Neural cell (in vitro differentiated cells): ENCODE measurements around the gene ACAN. TPM values are rescaled to one million over a fixed set of nuclear protein-coding genes. Genes with fewer than 3 reads are reported as not detected.

Experiments used
- H2AFZ ChIP-seq: fragments of 200-600, 300-800 bp; sonication (generic), shearing (Covaris generic); 2 replicates; pipeline ENCODE4 v1.6.0; 2014; ENCODE audit warnings: low read depth, mild to moderate bottlenecking, antibody characterized with exemption, low read length, moderate library complexity
- H3F3A ChIP-seq: fragments of 200-600 bp; shearing (Covaris generic); 2 replicates; pipeline ENCODE4 v1.6.1; 2016; ENCODE audit warnings: mild to moderate bottlenecking, moderate library complexity, mixed read lengths, antibody characterized with exemption, low read length; ENCODE audit not compliant: insufficient read depth, poor library complexity, severe bottlenecking
- H3K27ac ChIP-seq: fragments of 200-600, 300-800 bp; sonication (generic), shearing (Covaris generic); 2 replicates; pipeline ENCODE4 v1.5.1; 2014; ENCODE audit warnings: mild to moderate bottlenecking, low read length, moderate library complexity
- H3K27me3 ChIP-seq: fragments of 300-800, 200-600 bp; sonication (generic), shearing (Covaris generic); 2 replicates; pipeline ENCODE4 v1.6.0; 2014; ENCODE audit warnings: mild to moderate bottlenecking, low read depth, low read length, moderate library complexity; ENCODE audit not compliant: insufficient read depth
- H3K36me3 ChIP-seq: fragments of 300-800, 200-600 bp; sonication (generic), shearing (Covaris generic); 2 replicates; pipeline ENCODE4 v1.5.1; 2014; ENCODE audit warnings: mild to moderate bottlenecking, antibody characterized with exemption, low read length, moderate library complexity; ENCODE audit not compliant: insufficient read depth
- H3K4me2 ChIP-seq: fragments of 300-800, 200-600 bp; sonication (generic), shearing (Covaris generic); 2 replicates; pipeline ENCODE4 v1.6.0; 2014; ENCODE audit warnings: mild to moderate bottlenecking, low read length
- H3K4me3 ChIP-seq: fragments of 300-800, 200-600 bp; sonication (generic), shearing (Covaris generic); 2 replicates; pipeline ENCODE4 v1.5.1; 2014; ENCODE audit warnings: mild to moderate bottlenecking, low read length, moderate library complexity
- H3K79me2 ChIP-seq: fragments of 200-600 bp; shearing (Covaris generic); replicated peaks from 2 replicates; pipeline ENCODE4 v1.6.0; 2014; ENCODE audit warnings: mild to moderate bottlenecking, low read length, moderate library complexity; ENCODE audit not compliant: insufficient read depth
- H3K9ac ChIP-seq: fragments of 300-800, 200-600 bp; sonication (generic), shearing (Covaris generic); 2 replicates; pipeline ENCODE4 v1.6.1; 2016; ENCODE audit warnings: mild to moderate bottlenecking, low read length, mixed read lengths
- H3K9me2 ChIP-seq: fragments of 200-600 bp; shearing (Covaris generic); 2 replicates; pipeline ENCODE4 v1.6.1; 2016; ENCODE audit warnings: mild to moderate bottlenecking, low read length, mixed read lengths; ENCODE audit not compliant: insufficient read depth
- H3K9me3 ChIP-seq: fragments of 200-600, 300-800 bp; sonication (generic), shearing (Covaris generic); 2 replicates; pipeline ENCODE4 v1.6.1; 2016; ENCODE audit warnings: mild to moderate bottlenecking, mixed run types, low read length, moderate library complexity, mixed read lengths
- H4K20me1 ChIP-seq: fragments of 200-600 bp; shearing (Covaris generic); 2 replicates; pipeline ENCODE4 v1.6.1; 2016; ENCODE audit warnings: mild to moderate bottlenecking, mixed run types; ENCODE audit not compliant: insufficient read depth
- EP300 ChIP-seq: fragments of 450-650 bp; conservative IDR thresholded peaks from 2 replicates; pipeline ENCODE4 v1.6.1; 2014; ENCODE audit warnings: antibody characterized with exemption, mild to moderate bottlenecking, moderate library complexity; ENCODE audit not compliant: poor library complexity, severe bottlenecking
- EZH2 ChIP-seq: fragments of 200-600, 300-800 bp; shearing (Covaris generic), sonication (generic); IDR thresholded peaks from 2 replicates; pipeline ENCODE4 v1.6.1; 2014; ENCODE audit warnings: antibody characterized with exemption, low read length, borderline replicate concordance, mild to moderate bottlenecking; ENCODE audit not compliant: insufficient read depth, poor library complexity, severe bottlenecking
- MXI1 ChIP-seq: fragments of 450-650 bp; conservative IDR thresholded peaks from 2 replicates; pipeline ENCODE4 v1.6.1; 2014; ENCODE audit warnings: antibody characterized with exemption, mild to moderate bottlenecking; ENCODE audit not compliant: poor library complexity, severe bottlenecking
- POLR2AphosphoS5 ChIP-seq: IDR thresholded peaks from 2 replicates; pipeline ENCODE4 v1.6.1; 2012
- RAD21 ChIP-seq: fragments of 450-650 bp; conservative IDR thresholded peaks from 2 replicates; pipeline ENCODE4 v1.6.1; 2014; ENCODE audit warnings: antibody characterized with exemption, mild to moderate bottlenecking, moderate library complexity
- SMC3 ChIP-seq: fragments of 450-650 bp; conservative IDR thresholded peaks from 2 replicates; pipeline ENCODE4 v1.6.1; 2014; ENCODE audit warnings: antibody characterized with exemption, mild to moderate bottlenecking, moderate library complexity; ENCODE audit not compliant: poor library complexity
- TAF1 ChIP-seq: IDR thresholded peaks from 2 replicates; pipeline ENCODE4 v1.6.1; 2012; ENCODE audit warnings: low read depth
- polyA plus RNA-seq: library from polyadenylated mRNA; depleted of rRNA; stranded (reverse); fragments of >200 nt; gene quantifications from 2 replicates; pipeline ENCODE4 v1.2.3, GENCODE V29; 2014
- TF ChIP-seq, protein P1 (sequence below): fragments of 450-650 bp; IDR thresholded peaks from 2 replicates; pipeline ENCODE4 v1.5.1; 2014; ENCODE audit warnings: antibody characterized with exemption, mild to moderate bottlenecking, moderate library complexity; ENCODE audit not compliant: poor library complexity, severe bottlenecking
- TF ChIP-seq, protein P2 (sequence below): IDR thresholded peaks from 2 replicates; pipeline ENCODE4 v1.6.1; 2012; ENCODE audit warnings: borderline replicate concordance

The ACAN gene
- polyA plus RNA-seq, 1 donor from 2014 or later, result not detected

DNA sequence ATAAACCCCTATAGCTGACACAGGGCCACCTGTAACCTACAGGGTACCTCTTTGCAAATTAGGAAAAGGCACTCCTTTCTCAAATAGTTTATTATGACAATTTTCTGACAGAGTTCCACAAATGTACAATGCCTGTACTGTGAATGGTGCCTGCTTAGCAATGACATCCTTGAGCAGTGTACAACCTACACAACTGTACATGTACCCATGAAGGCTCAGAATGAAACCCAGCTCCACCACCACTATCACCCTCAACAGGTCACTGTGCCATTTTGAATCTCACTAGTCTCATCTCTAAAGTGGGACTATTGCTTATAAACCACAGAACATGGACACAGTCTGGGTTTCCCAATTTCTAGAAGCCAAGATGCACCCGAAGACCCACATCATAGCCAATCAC is 102.9 kb downstream of the ACAN start:
- H4K20me1 ChIP-seq, result no peaks in the 10 kb centered on the region
- H3K36me3 ChIP-seq, result no peaks in the 10 kb centered on the region
- TF ChIP-seq, protein P1, sequence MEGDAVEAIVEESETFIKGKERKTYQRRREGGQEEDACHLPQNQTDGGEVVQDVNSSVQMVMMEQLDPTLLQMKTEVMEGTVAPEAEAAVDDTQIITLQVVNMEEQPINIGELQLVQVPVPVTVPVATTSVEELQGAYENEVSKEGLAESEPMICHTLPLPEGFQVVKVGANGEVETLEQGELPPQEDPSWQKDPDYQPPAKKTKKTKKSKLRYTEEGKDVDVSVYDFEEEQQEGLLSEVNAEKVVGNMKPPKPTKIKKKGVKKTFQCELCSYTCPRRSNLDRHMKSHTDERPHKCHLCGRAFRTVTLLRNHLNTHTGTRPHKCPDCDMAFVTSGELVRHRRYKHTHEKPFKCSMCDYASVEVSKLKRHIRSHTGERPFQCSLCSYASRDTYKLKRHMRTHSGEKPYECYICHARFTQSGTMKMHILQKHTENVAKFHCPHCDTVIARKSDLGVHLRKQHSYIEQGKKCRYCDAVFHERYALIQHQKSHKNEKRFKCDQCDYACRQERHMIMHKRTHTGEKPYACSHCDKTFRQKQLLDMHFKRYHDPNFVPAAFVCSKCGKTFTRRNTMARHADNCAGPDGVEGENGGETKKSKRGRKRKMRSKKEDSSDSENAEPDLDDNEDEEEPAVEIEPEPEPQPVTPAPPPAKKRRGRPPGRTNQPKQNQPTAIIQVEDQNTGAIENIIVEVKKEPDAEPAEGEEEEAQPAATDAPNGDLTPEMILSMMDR, result no peak
- TF ChIP-seq MXI1 (no peak), EP300 (no peak), SMC3 (no peak), EZH2 (no peak), POLR2AphosphoS5 (no peak)
- TF ChIP-seq, protein P2, sequence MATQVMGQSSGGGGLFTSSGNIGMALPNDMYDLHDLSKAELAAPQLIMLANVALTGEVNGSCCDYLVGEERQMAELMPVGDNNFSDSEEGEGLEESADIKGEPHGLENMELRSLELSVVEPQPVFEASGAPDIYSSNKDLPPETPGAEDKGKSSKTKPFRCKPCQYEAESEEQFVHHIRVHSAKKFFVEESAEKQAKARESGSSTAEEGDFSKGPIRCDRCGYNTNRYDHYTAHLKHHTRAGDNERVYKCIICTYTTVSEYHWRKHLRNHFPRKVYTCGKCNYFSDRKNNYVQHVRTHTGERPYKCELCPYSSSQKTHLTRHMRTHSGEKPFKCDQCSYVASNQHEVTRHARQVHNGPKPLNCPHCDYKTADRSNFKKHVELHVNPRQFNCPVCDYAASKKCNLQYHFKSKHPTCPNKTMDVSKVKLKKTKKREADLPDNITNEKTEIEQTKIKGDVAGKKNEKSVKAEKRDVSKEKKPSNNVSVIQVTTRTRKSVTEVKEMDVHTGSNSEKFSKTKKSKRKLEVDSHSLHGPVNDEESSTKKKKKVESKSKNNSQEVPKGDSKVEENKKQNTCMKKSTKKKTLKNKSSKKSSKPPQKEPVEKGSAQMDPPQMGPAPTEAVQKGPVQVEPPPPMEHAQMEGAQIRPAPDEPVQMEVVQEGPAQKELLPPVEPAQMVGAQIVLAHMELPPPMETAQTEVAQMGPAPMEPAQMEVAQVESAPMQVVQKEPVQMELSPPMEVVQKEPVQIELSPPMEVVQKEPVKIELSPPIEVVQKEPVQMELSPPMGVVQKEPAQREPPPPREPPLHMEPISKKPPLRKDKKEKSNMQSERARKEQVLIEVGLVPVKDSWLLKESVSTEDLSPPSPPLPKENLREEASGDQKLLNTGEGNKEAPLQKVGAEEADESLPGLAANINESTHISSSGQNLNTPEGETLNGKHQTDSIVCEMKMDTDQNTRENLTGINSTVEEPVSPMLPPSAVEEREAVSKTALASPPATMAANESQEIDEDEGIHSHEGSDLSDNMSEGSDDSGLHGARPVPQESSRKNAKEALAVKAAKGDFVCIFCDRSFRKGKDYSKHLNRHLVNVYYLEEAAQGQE, result no peak
- no peak overlapping the region for H3K4me3 ChIP-seq
- H3K27ac ChIP-seq, result no peak overlapping the region
- no peaks in the 10 kb centered on the region for H3K9me3 ChIP-seq
- H3K4me2 ChIP-seq, result no peak overlapping the region
- no peak overlapping the region for H2AFZ ChIP-seq
- H3K79me2 ChIP-seq, result no peaks in the 10 kb centered on the region
- H3K9me2 ChIP-seq, result no peaks in the 10 kb centered on the region
- no peak overlapping the region for H3K9ac ChIP-seq
- H3K27me3 ChIP-seq, result no peaks in the 10 kb centered on the region
- H3F3A ChIP-seq, result no peaks in the 10 kb centered on the region

DNA sequence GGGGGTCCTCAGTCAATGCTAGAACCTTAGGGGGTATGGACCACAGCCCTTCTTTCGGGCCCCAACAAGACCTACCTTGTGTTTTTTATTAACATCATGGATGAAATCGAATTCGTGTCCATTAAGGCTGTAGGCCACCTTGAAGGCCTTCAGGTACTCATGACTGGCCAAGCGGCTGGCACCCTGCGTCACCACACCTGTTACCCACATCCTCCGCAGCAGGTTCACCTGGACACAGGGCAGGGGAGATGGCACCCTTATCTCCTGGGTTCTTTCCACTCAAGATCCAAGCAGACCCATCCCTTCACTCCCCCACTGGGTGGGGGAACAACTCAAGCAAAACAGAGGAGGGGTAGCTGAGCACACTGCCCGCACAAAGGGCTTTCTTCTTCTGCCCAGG is 103.3 kb downstream of the ACAN start:
- Histone ChIP-seq H3K4me2 (no peak overlapping the region), H3K27ac (no peak overlapping the region), H3K4me3 (no peak overlapping the region), H3K36me3 (no peaks in the 10 kb centered on the region), H3K79me2 (no peaks in the 10 kb centered on the region), H3K9me3 (no peaks in the 10 kb centered on the region), H3K9ac (no peak overlapping the region), H3F3A (no peaks in the 10 kb centered on the region), H2AFZ (no peak overlapping the region), H3K9me2 (no peaks in the 10 kb centered on the region), H4K20me1 (no peaks in the 10 kb centered on the region), H3K27me3 (no peaks in the 10 kb centered on the region)
- TF ChIP-seq EP300 (no peak), MXI1 (no peak), RAD21 (no peak), POLR2AphosphoS5 (no peak), TAF1 (no peak), SMC3 (no peak), EZH2 (no peak)
- TF ChIP-seq, protein P2, result no peak
- TF ChIP-seq, protein P1, result no peak
